Suprapubic skin (tissue), 4 donors: Measurements from ENCODE around the gene JHY. TPM values are rescaled to one million over a fixed set of nuclear protein-coding genes. Genes with fewer than 3 reads are reported as not detected.

ENCODE experiments used
- DNase-seq, 2 donors: peaks; one replicate each; pipeline ENCODE4 v3.0.0-alpha.2; 2019; ENCODE audit warnings: low spot score in 2 of 2
- H3K27ac ChIP-seq: fragments of 200-600 bp; sonication (generic); one replicate; pipeline ENCODE4 v1.5.1; 2019
- H3K27me3 ChIP-seq: fragments of 200-600 bp; sonication (generic); one replicate; pipeline ENCODE4 v1.5.1; 2019
- H3K36me3 ChIP-seq: fragments of 200-600 bp; sonication (generic); one replicate; pipeline ENCODE4 v1.5.1; 2019
- H3K4me1 ChIP-seq: fragments of 200-600 bp; sonication (generic); one replicate; pipeline ENCODE4 v1.5.1; 2019
- H3K4me3 ChIP-seq: fragments of 200-600 bp; sonication (generic); one replicate; pipeline ENCODE4 v1.5.1; 2019; ENCODE audit warnings: mild to moderate bottlenecking
- H3K9me3 ChIP-seq: fragments of 200-600 bp; sonication (generic); one replicate; pipeline ENCODE4 v1.5.1; 2019
- EP300 ChIP-seq: sonication (generic); formaldehyde crosslinking; IDR thresholded peaks from one replicate; pipeline ENCODE4 v1.6.1; 2017; ENCODE audit warnings: antibody characterized with exemption
- POLR2A ChIP-seq, 2 donors: fragments of 450-650 bp; IDR thresholded peaks; one replicate each; pipeline ENCODE4 v1.6.1; 2017; ENCODE audit warnings: antibody characterized with exemption in 2 of 2, mild to moderate bottlenecking in 2 of 2, moderate library complexity in 2 of 2
- POLR2AphosphoS5 ChIP-seq, 3 donors: sonication (generic); formaldehyde crosslinking; IDR thresholded peaks; one replicate each; pipeline ENCODE4 v1.6.1; 2017; ENCODE audit warnings: antibody characterized with exemption in 3 of 3
- WGBS: methylation state at CpG from one replicate; pipeline ENCODE4 v1.1.5; 2018; 5-methylcytosine and 5-hydroxymethylcytosine counted together
- total RNA-seq, 4 donors: library from RNA; depleted of rRNA; stranded (reverse); fragments of >200 nt; gene quantifications; one replicate each; pipeline ENCODE4 v1.1.0, GENCODE V29; 2016
- TF ChIP-seq, protein P1 (sequence below), 2 donors: fragments of 200-600 bp in 1 of 2; fragments of 450-650 bp in 1 of 2; sonication (generic) in 1 of 2; IDR thresholded peaks; one replicate each; pipeline ENCODE4 v1.5.1; 2016 to 2019; ENCODE audit warnings: antibody characterized with exemption in 2 of 2, mild to moderate bottlenecking in 1 of 2, moderate library complexity in 1 of 2

JHY gene
- total RNA-seq, 4 donors from 2014 or later = 2.5 to 7.6 (median 3.9) TPM

DNA sequence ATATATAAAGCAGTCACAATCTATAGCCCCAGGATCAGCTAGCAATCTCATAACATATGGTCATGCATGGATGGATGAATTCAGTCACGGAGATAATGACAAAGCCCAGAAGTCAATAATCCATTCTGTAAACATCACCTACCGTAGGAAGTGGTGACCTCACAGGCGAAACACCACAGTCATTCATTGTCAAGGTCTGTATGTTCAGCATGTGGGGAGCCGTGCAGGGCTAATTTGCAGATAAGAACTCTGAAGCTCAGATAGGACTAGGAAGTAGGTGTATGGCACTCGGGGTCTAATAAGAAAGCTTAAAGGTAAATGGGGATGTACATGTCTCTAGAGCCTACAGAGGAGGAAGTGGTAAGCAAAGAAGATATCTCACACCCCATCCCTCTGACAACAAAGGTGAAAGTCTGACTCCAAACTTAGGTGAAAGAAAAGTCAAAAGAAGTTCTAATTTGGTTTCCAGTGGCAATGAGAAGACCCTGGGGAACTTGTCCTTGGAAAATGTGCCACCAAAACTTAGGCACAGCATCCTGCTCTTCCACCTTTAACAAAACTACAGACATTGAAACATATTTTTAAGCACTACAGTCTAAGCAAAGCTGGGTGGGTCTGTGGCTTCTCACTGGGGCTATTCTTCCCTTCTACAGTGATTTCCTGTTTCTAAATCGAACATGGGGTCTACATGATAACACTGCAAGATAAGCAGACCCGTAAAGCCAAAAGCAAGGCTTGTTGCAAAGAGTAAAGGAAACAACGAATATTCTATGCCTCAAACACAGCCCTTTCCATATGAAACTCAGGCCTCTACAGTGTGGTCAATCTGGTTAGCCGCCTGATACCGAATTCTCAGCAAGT is 39.0 kb upstream of the JHY start:
- H3K36me3 ChIP-seq = no peaks in the 10 kb centered on the region
- no peaks in the 10 kb centered on the region for H3K4me1 ChIP-seq
- no peak overlapping the region for H3K27ac ChIP-seq
- TF ChIP-seq, protein P1, sequence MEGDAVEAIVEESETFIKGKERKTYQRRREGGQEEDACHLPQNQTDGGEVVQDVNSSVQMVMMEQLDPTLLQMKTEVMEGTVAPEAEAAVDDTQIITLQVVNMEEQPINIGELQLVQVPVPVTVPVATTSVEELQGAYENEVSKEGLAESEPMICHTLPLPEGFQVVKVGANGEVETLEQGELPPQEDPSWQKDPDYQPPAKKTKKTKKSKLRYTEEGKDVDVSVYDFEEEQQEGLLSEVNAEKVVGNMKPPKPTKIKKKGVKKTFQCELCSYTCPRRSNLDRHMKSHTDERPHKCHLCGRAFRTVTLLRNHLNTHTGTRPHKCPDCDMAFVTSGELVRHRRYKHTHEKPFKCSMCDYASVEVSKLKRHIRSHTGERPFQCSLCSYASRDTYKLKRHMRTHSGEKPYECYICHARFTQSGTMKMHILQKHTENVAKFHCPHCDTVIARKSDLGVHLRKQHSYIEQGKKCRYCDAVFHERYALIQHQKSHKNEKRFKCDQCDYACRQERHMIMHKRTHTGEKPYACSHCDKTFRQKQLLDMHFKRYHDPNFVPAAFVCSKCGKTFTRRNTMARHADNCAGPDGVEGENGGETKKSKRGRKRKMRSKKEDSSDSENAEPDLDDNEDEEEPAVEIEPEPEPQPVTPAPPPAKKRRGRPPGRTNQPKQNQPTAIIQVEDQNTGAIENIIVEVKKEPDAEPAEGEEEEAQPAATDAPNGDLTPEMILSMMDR (IDR thresholded peaks at IDR 0.05) = no peak
- no peak for TF ChIP-seq POLR2AphosphoS5 (IDR thresholded peaks at IDR 0.05)
- TF ChIP-seq POLR2A (IDR thresholded peaks at IDR 0.05) = no peak
- no peak for TF ChIP-seq EP300
- 62% methylated on average over 10 of the region's 10 CpGs for WGBS
- H3K4me3 ChIP-seq = no peak overlapping the region
- H3K9me3 ChIP-seq = no peaks in the 10 kb centered on the region
- no peak for DNase-seq
- no peaks in the 10 kb centered on the region for H3K27me3 ChIP-seq

DNA sequence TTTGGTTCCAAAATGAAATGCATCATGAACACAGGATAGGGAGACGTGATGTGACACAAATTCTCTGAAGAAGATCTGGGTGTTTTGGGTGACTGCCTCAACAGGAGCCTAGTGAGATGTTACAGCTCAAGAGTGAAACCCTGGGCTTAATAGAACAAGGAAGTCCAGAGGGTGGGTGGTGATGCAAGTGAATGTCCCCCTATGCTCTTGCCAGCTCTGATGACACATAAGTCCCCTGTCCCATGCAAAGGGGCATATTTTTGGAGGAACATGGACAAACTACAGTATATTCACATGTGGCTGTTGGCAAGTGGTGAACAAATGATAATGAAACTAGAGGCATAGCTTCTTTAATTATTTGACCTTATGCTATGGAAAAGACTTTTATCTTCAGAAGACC is 35.1 kb upstream of the JHY start:
- H3K9me3 ChIP-seq = no peaks in the 10 kb centered on the region
- 67% methylated on average over 1 of the region's 1 CpG for WGBS

DNA sequence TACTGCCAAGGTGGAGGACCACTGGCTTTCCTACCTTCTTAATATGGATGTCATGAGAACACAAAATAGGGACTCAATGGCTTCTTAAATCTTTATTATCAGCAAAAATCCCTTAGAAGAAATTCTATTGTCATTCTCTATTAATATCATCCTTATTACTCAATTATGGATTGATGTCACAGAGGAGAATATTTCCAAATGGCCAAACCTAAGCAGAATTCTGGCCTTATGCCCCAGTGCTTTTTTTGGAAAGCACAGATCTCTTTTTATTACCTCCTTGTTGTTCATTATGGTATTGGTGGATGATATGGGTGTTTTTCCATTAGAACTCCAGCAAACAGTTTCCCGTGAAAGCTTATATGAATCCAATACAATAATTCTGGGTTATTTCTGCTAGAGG is 34.4 kb upstream of the JHY start:
- H3K27me3 ChIP-seq = no peaks in the 10 kb centered on the region
- no peak overlapping the region for H3K27ac ChIP-seq
- no peak overlapping the region for H3K4me3 ChIP-seq
- no peaks in the 10 kb centered on the region for H3K4me1 ChIP-seq
- no peak for DNase-seq
- TF ChIP-seq POLR2AphosphoS5 (IDR thresholded peaks at IDR 0.05) (no peak), EP300 (no peak), POLR2A (IDR thresholded peaks at IDR 0.05) (no peak)
- TF ChIP-seq, protein P1 (IDR thresholded peaks at IDR 0.05) = no peak
- no peaks in the 10 kb centered on the region for H3K9me3 ChIP-seq
- 90% methylated on average over 1 of the region's 1 CpG for WGBS
- no peaks in the 10 kb centered on the region for H3K36me3 ChIP-seq

More for the DNA sequence above, 35.1 kb upstream of the JHY start:
- DNase-seq = no peak
- H3K4me1 ChIP-seq = no peaks in the 10 kb centered on the region
- H3K27me3 ChIP-seq = no peaks in the 10 kb centered on the region
- H3K36me3 ChIP-seq = no peaks in the 10 kb centered on the region
- H3K4me3 ChIP-seq = no peak overlapping the region
- TF ChIP-seq EP300 = no peak
- TF ChIP-seq, protein P1 (IDR thresholded peaks at IDR 0.05) = no peak
- TF ChIP-seq POLR2AphosphoS5 (IDR thresholded peaks at IDR 0.05) = no peak
- no peak for TF ChIP-seq POLR2A (IDR thresholded peaks at IDR 0.05)
- no peak overlapping the region for H3K27ac ChIP-seq

DNA sequence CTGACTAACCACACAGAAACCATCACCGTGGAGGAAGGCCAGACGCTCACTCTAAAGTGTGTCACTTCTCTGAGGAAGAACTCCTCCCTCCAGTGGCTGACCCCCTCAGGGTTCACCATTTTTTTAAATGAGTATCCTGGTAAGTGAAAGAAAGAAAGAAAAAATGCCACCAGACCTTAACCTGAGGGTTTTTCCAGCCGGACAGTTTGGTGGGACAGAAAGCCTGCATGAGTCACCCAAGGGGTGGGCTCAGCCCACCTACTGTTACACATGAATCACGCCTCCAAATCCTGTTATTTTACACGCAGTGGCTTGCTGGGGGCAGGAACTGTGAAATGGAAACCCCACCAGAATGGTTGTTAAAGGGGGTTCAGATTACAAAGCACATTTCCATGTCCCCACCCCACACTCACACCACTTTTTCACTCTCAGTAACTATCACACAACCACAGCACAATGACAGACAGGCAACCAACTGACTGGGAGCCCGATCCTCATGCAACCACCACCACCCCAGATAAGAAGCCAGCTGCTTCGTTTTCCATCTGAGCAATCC is 32.4 kb upstream of the JHY start:
- Histone ChIP-seq H3K36me3 (no peaks in the 10 kb centered on the region), H3K9me3 (no peaks in the 10 kb centered on the region), H3K27ac (no peak overlapping the region), H3K4me3 (no peak overlapping the region), H3K4me1 (peaks cover 3% of the 10 kb centered on the region), H3K27me3 (no peaks in the 10 kb centered on the region)
- no peak for DNase-seq
- 59% methylated on average over 7 of the region's 7 CpGs for WGBS
- TF ChIP-seq EP300 (no peak), POLR2A (IDR thresholded peaks at IDR 0.05) (no peak)
- TF ChIP-seq, protein P1 (IDR thresholded peaks at IDR 0.05) = no peak

DNA sequence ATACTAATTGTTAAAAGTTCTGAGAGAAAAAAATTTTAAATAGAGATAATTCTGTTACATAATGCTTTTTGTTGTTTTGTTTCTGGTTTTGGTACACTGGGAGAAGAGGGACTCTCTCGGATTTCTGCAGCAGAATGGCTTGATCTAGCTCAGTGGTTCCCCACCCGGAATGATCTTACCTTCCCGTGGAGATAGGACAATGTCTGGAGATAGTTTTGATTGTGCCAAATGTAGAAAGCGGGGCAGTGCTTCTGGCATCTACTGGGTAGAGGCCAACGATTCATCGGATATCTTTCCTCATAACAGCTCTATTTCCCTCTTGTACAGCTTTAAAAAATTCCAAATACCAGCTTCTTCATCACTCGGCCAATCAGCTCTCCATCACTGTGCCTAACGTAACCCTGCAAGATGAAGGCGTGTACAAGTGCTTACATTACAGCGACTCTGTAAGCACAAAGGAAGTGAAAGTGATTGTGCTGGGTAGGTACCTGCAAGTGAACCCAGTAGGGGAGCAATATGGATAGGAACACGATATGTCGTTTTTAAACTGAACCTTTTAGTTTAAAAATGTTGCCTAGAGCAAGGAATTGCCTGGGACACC is 31.1 kb upstream of the JHY start:
- TF ChIP-seq POLR2AphosphoS5 (IDR thresholded peaks at IDR 0.05) (no peak), POLR2A (IDR thresholded peaks at IDR 0.05) (no peak), EP300 (no peak)
- TF ChIP-seq, protein P1 (IDR thresholded peaks at IDR 0.05) = no peak
- no peak for DNase-seq
- 70% methylated on average over 12 of the region's 12 CpGs for WGBS
- no peak overlapping the region for H3K4me3 ChIP-seq
- no peaks in the 10 kb centered on the region for H3K27me3 ChIP-seq
- no peaks in the 10 kb centered on the region for H3K9me3 ChIP-seq
- H3K36me3 ChIP-seq = no peaks in the 10 kb centered on the region
- no peak overlapping the region for H3K27ac ChIP-seq
- peaks cover 3% of the 10 kb centered on the region for H3K4me1 ChIP-seq
